Keratinocyte (primary cell): ENCODE results near the gene CCDC89. TPM values are rescaled to one million over a fixed set of nuclear protein-coding genes. Genes with fewer than 3 reads are reported as not detected.

Experiments used
- DNase-seq: peaks from one replicate; pipeline ENCODE4 v3.0.0-alpha.2; 2011; ENCODE audit warnings: low read depth, missing footprints, low spot score
- FAIRE-seq: peaks from 2 replicates; lab custom pipeline; 2011; peaks lifted over from hg19 to GRCh38; lab: Jason Lieb, UNC
- H2AFZ ChIP-seq: 2 replicates; pipeline ENCODE4 v1.6.0; 2012; ENCODE audit warnings: low read length, control low read depth, inconsistent platforms; ENCODE audit not compliant: control insufficient read depth
- H3K27ac ChIP-seq: 2 replicates; pipeline ENCODE4 v1.5.1; 2011; ENCODE audit warnings: low read length; ENCODE audit not compliant: control insufficient read depth, insufficient read depth
- H3K27me3 ChIP-seq: 3 replicates; pipeline ENCODE4 v1.6.0; 2011; ENCODE audit warnings: low read length; ENCODE audit not compliant: control insufficient read depth, insufficient read depth; ENCODE audit errors: extremely low read depth
- H3K36me3 ChIP-seq, 2 experiments: 2 replicates in 1 of 2; 3 replicates in 1 of 2; pipeline ENCODE4 v1.5.1; 2011; ENCODE audit warnings: low read length in 2 of 2, mild to moderate bottlenecking in 1 of 2; ENCODE audit not compliant: control insufficient read depth in 2 of 2, insufficient read depth in 2 of 2; ENCODE audit errors: extremely low read depth in 1 of 2
- H3K4me1 ChIP-seq: 3 replicates; pipeline ENCODE4 v1.5.1; 2011; ENCODE audit warnings: low read length; ENCODE audit not compliant: control insufficient read depth, insufficient read depth; ENCODE audit errors: extremely low read depth
- H3K4me2 ChIP-seq: 3 replicates; pipeline ENCODE4 v1.6.0; 2011; ENCODE audit warnings: low read depth, low read length; ENCODE audit not compliant: control insufficient read depth, insufficient read depth; ENCODE audit errors: extremely low read depth
- H3K4me3 ChIP-seq, 3 experiments: fragments of 200-600 bp in 1 of 3; sonication (generic) in 1 of 3; 2 replicates in 2 of 3; 3 replicates in 1 of 3; pipeline ENCODE4 v1.5.1; 2011 to 2016; ENCODE audit warnings: low read length in 3 of 3, mild to moderate bottlenecking in 3 of 3, control low read depth in 2 of 3, inconsistent platforms in 1 of 3, low read depth in 1 of 3, mixed read lengths in 1 of 3, mixed run types in 1 of 3, moderate library complexity in 1 of 3; ENCODE audit not compliant: control insufficient read depth in 2 of 3, insufficient read depth in 2 of 3; ENCODE audit errors: extremely low read depth in 1 of 3
- H3K79me2 ChIP-seq: 2 replicates; pipeline ENCODE4 v1.6.0; 2012; ENCODE audit warnings: low read length; ENCODE audit not compliant: control insufficient read depth, insufficient read depth
- H3K9ac ChIP-seq: 3 replicates; pipeline ENCODE4 v1.6.0; 2011; ENCODE audit warnings: low read length; ENCODE audit not compliant: control insufficient read depth, insufficient read depth; ENCODE audit errors: extremely low read depth
- H3K9me1 ChIP-seq: 3 replicates; pipeline ENCODE4 v1.6.0; 2011; ENCODE audit warnings: low read length; ENCODE audit not compliant: control insufficient read depth, insufficient read depth; ENCODE audit errors: extremely low read depth
- H3K9me3 ChIP-seq: 2 replicates; pipeline ENCODE4 v1.5.1; 2012; ENCODE audit warnings: low read depth, low read length; ENCODE audit not compliant: control insufficient read depth
- H4K20me1 ChIP-seq: 3 replicates; pipeline ENCODE4 v1.6.0; 2011; ENCODE audit warnings: low read length; ENCODE audit not compliant: control insufficient read depth, insufficient read depth; ENCODE audit errors: extremely low read depth
- CTCF ChIP-seq, 3 experiments: IDR thresholded peaks in 1 of 3; conservative IDR thresholded peaks in 1 of 3; optimal IDR thresholded peaks in 1 of 3; 2 replicates in 2 of 3; 3 replicates in 1 of 3; pipeline versions ENCODE3 to v1.5.1; 2011; ENCODE audit warnings: low read length in 3 of 3, mild to moderate bottlenecking in 3 of 3, moderate library complexity in 2 of 3, control low read depth in 1 of 3, inconsistent platforms in 1 of 3; ENCODE audit not compliant: insufficient read depth in 2 of 3; ENCODE audit errors: extremely low read depth in 1 of 3
- EZH2 ChIP-seq: IDR thresholded peaks from one replicate; pipeline ENCODE4 v1.6.1; 2012; ENCODE audit warnings: inconsistent platforms, mild to moderate bottlenecking, low read length, moderate library complexity
- dilution Hi-C: fragments of 300-500 bp; cut with MboI; formaldehyde crosslinking; loops from one replicate; pipeline ENCODE4 v1.7.0; 2020; ENCODE audit warnings: low sequenced_read_pairs; ENCODE audit not compliant: extremely low pct_ligation_motif_present
- polyA plus RNA-seq, 5 experiments: library from polyadenylated mRNA; depleted of rRNA in 3 of 5; stranded (reverse) in 3 of 5; stranded (forward) in 1 of 5; unstranded in 1 of 5; fragments of >200 nt; gene quantifications; 1 replicate in 1 of 5; 2 replicates in 3 of 5; 3 replicates in 1 of 5; pipeline versions ENCODE4 v1.2.1 to v1.2.3, GENCODE V29; 2011 to 2012; ENCODE audit warnings: missing spikeins in 2 of 5, low read depth in 1 of 5, low replicate concordance in 1 of 5

Gene CCDC89
- polyA plus RNA-seq, 1 donor (not counting 4 experiments of a cell fraction or from before 2014, with no cell fraction given), result 0.31 TPM

- Histone ChIP-seq H3K9ac (peak overlapping the region; percentile 1), H2AFZ (no peak overlapping the region), H3K79me2 (peaks cover 69% of the 10 kb centered on the region), H3K4me3 (peak overlapping the region; percentile 80 to 95 (median 86)), H3K36me3 (peaks cover 0 to 9% of the 10 kb centered on the region in 2 experiments), H3K4me1 (peaks cover 23% of the 10 kb centered on the region), H3K27me3 (no peaks in the 10 kb centered on the region), H3K27ac (no peak overlapping the region), H3K9me1 (no peaks in the 10 kb centered on the region), H3K9me3 (no peaks in the 10 kb centered on the region), H3K4me2 (peak overlapping the region; percentile 95), H4K20me1 (peaks cover 20% of the 10 kb centered on the region)
- FAIRE-seq, result no peak
- no peak for TF ChIP-seq EZH2
- no peak for TF ChIP-seq CTCF (optimal IDR thresholded peaks at IDR 0.05 in 1 of 3, IDR thresholded peaks at IDR 0.05 in 1 of 3, conservative IDR thresholded peaks at IDR 0.05 in 1 of 3; ENCODE audit: extremely low read depth in 1 of 3, insufficient read depth in 2 of 3, low read length in 3 of 3)
- dilution Hi-C loops, result no loop called here
- no peak for DNase-seq
These were observed 23.9 kb downstream of the CCDC89 start for GRCh38 chr11:85661972-85662664.

GRCh38 chr11:85658180-85658579, 27.8 kb downstream of the CCDC89 start:
- dilution Hi-C loops, result no loop called here
- H3K4me2 ChIP-seq, result no peak overlapping the region
- peaks cover 13% of the 10 kb centered on the region for H4K20me1 ChIP-seq
- no peak overlapping the region for H2AFZ ChIP-seq
- no peaks in the 10 kb centered on the region for H3K9me3 ChIP-seq
- H3K27ac ChIP-seq, result no peak overlapping the region
- DNase-seq (no peak), FAIRE-seq (no peak)
- H3K9me1 ChIP-seq, result no peaks in the 10 kb centered on the region
- TF ChIP-seq CTCF (optimal IDR thresholded peaks at IDR 0.05 in 1 of 3, IDR thresholded peaks at IDR 0.05 in 1 of 3, conservative IDR thresholded peaks at IDR 0.05 in 1 of 3; ENCODE audit: extremely low read depth in 1 of 3, insufficient read depth in 2 of 3, low read length in 3 of 3) (no peak), EZH2 (no peak)
- H3K4me1 ChIP-seq, result peaks cover 20% of the 10 kb centered on the region
- no peak overlapping the region for H3K9ac ChIP-seq
- peaks cover 0 to 13% of the 10 kb centered on the region in 2 experiments for H3K36me3 ChIP-seq
- H3K27me3 ChIP-seq, result no peaks in the 10 kb centered on the region
- H3K4me3 ChIP-seq, result no peak overlapping the region
- peaks cover 54% of the 10 kb centered on the region for H3K79me2 ChIP-seq
